H1 (cell line): ENCODE data around the gene PRKAA2.

Experiments used
- CHD1 ChIP-seq: IDR thresholded peaks from 2 replicates; pipeline ENCODE4 v1.6.1; 2012; ENCODE audit warnings: low read depth, low read length, improper control_type of control experiment
- EZH2 ChIP-seq: fragments of 200-600 bp; sonication (generic); IDR thresholded peaks from 2 replicates; pipeline ENCODE4 v1.7.1; 2012; ENCODE audit warnings: low read depth, mild to moderate bottlenecking, moderate library complexity, low read length, inconsistent platforms; ENCODE audit not compliant: severe bottlenecking
- FOSL1 ChIP-seq: IDR thresholded peaks from 2 replicates; pipeline ENCODE4 v1.6.1; 2011; ENCODE audit warnings: mild to moderate bottlenecking, low read depth, low read length, moderate library complexity; ENCODE audit not compliant: insufficient read depth
- GABPA ChIP-seq: IDR thresholded peaks from 2 replicates; pipeline ENCODE4 v1.6.1; 2011; ENCODE audit warnings: mild to moderate bottlenecking, low read length, moderate library complexity, borderline replicate concordance; ENCODE audit not compliant: insufficient read depth
- HDAC2 ChIP-seq, 2 experiments: fragments of 300-600 bp in 1 of 2; sonication (generic) in 1 of 2; IDR thresholded peaks; 2 replicates each; pipeline ENCODE4 v1.6.1; 2011 to 2012; ENCODE audit warnings: low read depth in 2 of 2, low read length in 2 of 2, mild to moderate bottlenecking in 2 of 2, moderate library complexity in 2 of 2, borderline replicate concordance in 1 of 2, inconsistent platforms in 1 of 2
- PHF8 ChIP-seq: fragments of 200-600 bp; sonication (generic); conservative IDR thresholded peaks from 2 replicates; pipeline ENCODE4 v1.7.1; 2012; ENCODE audit warnings: low read depth, mild to moderate bottlenecking, inconsistent platforms, low read length, moderate library complexity
- POLR2AphosphoS5 ChIP-seq: IDR thresholded peaks from 2 replicates; pipeline ENCODE4 v1.6.1; 2011; ENCODE audit warnings: low read depth, low read length
- SP1 ChIP-seq: IDR thresholded peaks from 2 replicates; pipeline ENCODE4 v1.6.1; 2011; ENCODE audit warnings: low read depth, low read length
- SRF ChIP-seq: IDR thresholded peaks from 2 replicates; pipeline ENCODE4 v1.6.1; 2011; ENCODE audit warnings: mild to moderate bottlenecking, low read depth, low read length, moderate library complexity
- ZNF274 ChIP-seq: IDR thresholded peaks from 2 replicates; pipeline ENCODE4 v1.7.0; 2012; ENCODE audit warnings: low read length, borderline replicate concordance; ENCODE audit errors: extremely low read depth
- TF ChIP-seq, protein P1 (sequence below), 3 experiments: IDR thresholded peaks; 1 replicate in 2 of 3; 2 replicates in 1 of 3; pipeline versions ENCODE4 v1.5.1 to v1.6.1; 2011; ENCODE audit warnings: low read length in 3 of 3, mild to moderate bottlenecking in 3 of 3, inconsistent platforms in 2 of 3, low read depth in 1 of 3, moderate library complexity in 1 of 3; ENCODE audit not compliant: insufficient read depth in 1 of 3; ENCODE audit errors: control extremely low read depth in 1 of 3
- TF ChIP-seq, protein P2 (sequence below): IDR thresholded peaks from 2 replicates; pipeline ENCODE4 v1.6.1; 2011; ENCODE audit warnings: low read length, improper control_type of control experiment
- TF ChIP-seq, protein P3 (sequence below): IDR thresholded peaks from 2 replicates; pipeline ENCODE4 v1.6.1; 2012; ENCODE audit warnings: inconsistent platforms
- TF ChIP-seq, protein P4 (sequence below): IDR thresholded peaks from 2 replicates; pipeline ENCODE4 v1.6.1; 2011; ENCODE audit warnings: low read depth, mild to moderate bottlenecking, low read length; ENCODE audit not compliant: insufficient read depth

DNA sequence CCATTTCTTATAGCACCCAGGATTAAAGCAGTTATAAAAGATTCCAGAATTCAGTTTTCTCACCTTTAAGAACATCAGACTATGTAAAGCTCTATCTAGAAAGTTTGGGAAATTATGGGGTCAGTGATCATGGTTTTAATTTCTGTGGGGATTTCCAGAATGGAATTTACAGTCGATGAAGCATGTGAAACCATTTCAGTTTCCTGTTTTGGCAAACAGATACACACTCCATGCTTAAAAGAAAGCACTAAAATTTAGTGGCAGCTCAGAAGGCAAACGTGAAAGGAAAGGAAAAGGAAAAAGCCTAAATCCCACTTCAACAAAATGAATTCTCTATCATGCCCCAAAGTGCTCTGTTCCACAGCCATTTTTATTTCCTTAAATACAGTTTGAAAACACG lies 113.7 kb downstream of the PRKAA2 start:
- no peak for TF ChIP-seq GABPA
- TF ChIP-seq, protein P1, sequence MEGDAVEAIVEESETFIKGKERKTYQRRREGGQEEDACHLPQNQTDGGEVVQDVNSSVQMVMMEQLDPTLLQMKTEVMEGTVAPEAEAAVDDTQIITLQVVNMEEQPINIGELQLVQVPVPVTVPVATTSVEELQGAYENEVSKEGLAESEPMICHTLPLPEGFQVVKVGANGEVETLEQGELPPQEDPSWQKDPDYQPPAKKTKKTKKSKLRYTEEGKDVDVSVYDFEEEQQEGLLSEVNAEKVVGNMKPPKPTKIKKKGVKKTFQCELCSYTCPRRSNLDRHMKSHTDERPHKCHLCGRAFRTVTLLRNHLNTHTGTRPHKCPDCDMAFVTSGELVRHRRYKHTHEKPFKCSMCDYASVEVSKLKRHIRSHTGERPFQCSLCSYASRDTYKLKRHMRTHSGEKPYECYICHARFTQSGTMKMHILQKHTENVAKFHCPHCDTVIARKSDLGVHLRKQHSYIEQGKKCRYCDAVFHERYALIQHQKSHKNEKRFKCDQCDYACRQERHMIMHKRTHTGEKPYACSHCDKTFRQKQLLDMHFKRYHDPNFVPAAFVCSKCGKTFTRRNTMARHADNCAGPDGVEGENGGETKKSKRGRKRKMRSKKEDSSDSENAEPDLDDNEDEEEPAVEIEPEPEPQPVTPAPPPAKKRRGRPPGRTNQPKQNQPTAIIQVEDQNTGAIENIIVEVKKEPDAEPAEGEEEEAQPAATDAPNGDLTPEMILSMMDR (IDR thresholded peaks at IDR 0.05; ENCODE audit: control extremely low read depth in 1 of 3, insufficient read depth in 1 of 3, low read depth in 1 of 3, low read length in 3 of 3) = no peak
- TF ChIP-seq SRF = no peak
- TF ChIP-seq EZH2 = no peak
- no peak for TF ChIP-seq SP1
- TF ChIP-seq, protein P2, sequence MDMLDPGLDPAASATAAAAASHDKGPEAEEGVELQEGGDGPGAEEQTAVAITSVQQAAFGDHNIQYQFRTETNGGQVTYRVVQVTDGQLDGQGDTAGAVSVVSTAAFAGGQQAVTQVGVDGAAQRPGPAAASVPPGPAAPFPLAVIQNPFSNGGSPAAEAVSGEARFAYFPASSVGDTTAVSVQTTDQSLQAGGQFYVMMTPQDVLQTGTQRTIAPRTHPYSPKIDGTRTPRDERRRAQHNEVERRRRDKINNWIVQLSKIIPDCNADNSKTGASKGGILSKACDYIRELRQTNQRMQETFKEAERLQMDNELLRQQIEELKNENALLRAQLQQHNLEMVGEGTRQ = no peak
- no peak for TF ChIP-seq POLR2AphosphoS5
- TF ChIP-seq, protein P3, sequence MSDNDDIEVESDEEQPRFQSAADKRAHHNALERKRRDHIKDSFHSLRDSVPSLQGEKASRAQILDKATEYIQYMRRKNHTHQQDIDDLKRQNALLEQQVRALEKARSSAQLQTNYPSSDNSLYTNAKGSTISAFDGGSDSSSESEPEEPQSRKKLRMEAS = no peak
- TF ChIP-seq CHD1 = no peak
- TF ChIP-seq ZNF274 = no peak
- TF ChIP-seq FOSL1 = no peak
- no peak for TF ChIP-seq PHF8
- no peak for TF ChIP-seq HDAC2 (IDR thresholded peaks at IDR 0.05; ENCODE audit: borderline replicate concordance in 1 of 2, low read depth in 2 of 2, low read length in 2 of 2)
- TF ChIP-seq, protein P4, sequence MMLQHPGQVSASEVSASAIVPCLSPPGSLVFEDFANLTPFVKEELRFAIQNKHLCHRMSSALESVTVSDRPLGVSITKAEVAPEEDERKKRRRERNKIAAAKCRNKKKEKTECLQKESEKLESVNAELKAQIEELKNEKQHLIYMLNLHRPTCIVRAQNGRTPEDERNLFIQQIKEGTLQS = no peak
